Subcutaneous adipose tissue (tissue), 4 donors: Measurements from ENCODE around the gene ACBD3. TPM values are rescaled to one million over a fixed set of nuclear protein-coding genes. Genes with fewer than 3 reads are reported as not detected.

Experiments used
- CTCF ChIP-seq: fragments of 450-650 bp; IDR thresholded peaks from one replicate; pipeline ENCODE4 v1.5.1; 2016; ENCODE audit warnings: low read depth, mild to moderate bottlenecking, control low read depth, antibody characterized with exemption, moderate library complexity
- small RNA-seq: library from RNA; depleted of rRNA; stranded (forward); fragments of <200 nt; gene quantifications from one replicate; pipeline ENCODE3, GENCODE V24; 2016
- total RNA-seq, 4 donors: library from RNA; depleted of rRNA; stranded (reverse); fragments of >200 nt; gene quantifications; one replicate each; pipeline ENCODE4 v1.1.0, GENCODE V29; 2016

ACBD3 gene
- total RNA-seq, 4 donors from 2014 or later = 40.1 to 56.6 (median 51.4) TPM

- TF ChIP-seq CTCF = no peak
Observed at GRCh38 chr1:226097866-226098625, 88.5 kb downstream of the ACBD3 start.

- TF ChIP-seq CTCF = no peak
Observed at GRCh38 chr1:226095286-226095685, 91.3 kb downstream of the ACBD3 start.

Small RNAs within 50 kb of the gene (small RNA-seq; reads per million reads assigned to genes)
- gene AL512343.1 = not detected

Other genes starting within 250 kb of the ACBD3 start
- gene LEFTY2, start 245.5 kb downstream of the ACBD3 start, total RNA-seq = 1 to 10 TPM in 1 of 4 donors, under 1 TPM in 2, not detected in 1; 0.44 to 1.1 (median 0.57) TPM
- 10 to 100 TPM; 16.1 to 27.3 (median 23.6) TPM for gene SDE2, start 187.4 kb downstream of the ACBD3 start, total RNA-seq
- 100 to 1,000 TPM; 191 to 368 (median 329) TPM for gene H3-3A, start 124.0 kb downstream of the ACBD3 start, total RNA-seq
- gene MIXL1, start 36.9 kb upstream of the ACBD3 start, total RNA-seq = not detected
- gene LIN9, start 122.4 kb upstream of the ACBD3 start, total RNA-seq = 1 to 10 TPM; 1.8 to 4.1 (median 2.1) TPM
- 10 to 100 TPM; 40.4 to 72.2 (median 51.1) TPM for gene PARP1, start 221.4 kb upstream of the ACBD3 start, total RNA-seq